Measurements from ENCODE around the gene RWDD1. TPM values are rescaled to one million over a fixed set of nuclear protein-coding genes. Genes with fewer than 3 reads are reported as not detected.

The RWDD1 gene
- total RNA-seq, 2 donors from 2014 or later: 19.5 to 51.0 TPM

DNA sequence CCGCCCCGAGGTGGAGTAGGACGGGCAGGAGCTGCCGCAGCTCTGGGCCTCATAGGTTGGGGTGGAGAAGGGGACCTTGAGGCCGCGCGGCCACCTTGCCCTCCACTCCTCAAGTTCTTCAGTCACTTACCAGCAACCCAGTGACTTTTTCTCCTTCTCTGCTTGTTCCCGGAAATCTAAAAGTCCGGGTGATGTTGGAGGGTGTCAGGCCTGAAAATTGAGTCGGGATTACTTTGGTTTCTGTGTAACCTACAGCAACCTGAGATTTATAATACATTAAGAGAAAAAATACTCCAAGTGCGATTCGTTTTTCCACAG lies 338 bp downstream of the RWDD1 start:
- Histone ChIP-seq H3K36me3 (no peaks in the 10 kb centered on the region), H3K4me1 (ENCODE audit: control insufficient read depth in 1 of 2, low read depth in 2 of 2) (peaks cover 8 to 20% of the 10 kb centered on the region in 2 donors), H3K27me3 (replicated peaks; ENCODE audit: insufficient read depth) (no peaks in the 10 kb centered on the region), H3K4me3 (peak overlapping the region; percentile 77), H3K9me3 (no peaks in the 10 kb centered on the region), H3K27ac (peak overlapping the region; percentile 92 to 93)
- ATAC-seq (ENCODE audit: insufficient number of reproducible peaks, low FRiP score, low read depth) (no peak), DNase-seq (ENCODE audit: low spot score) (no peak)
- TF ChIP-seq, protein P1, sequence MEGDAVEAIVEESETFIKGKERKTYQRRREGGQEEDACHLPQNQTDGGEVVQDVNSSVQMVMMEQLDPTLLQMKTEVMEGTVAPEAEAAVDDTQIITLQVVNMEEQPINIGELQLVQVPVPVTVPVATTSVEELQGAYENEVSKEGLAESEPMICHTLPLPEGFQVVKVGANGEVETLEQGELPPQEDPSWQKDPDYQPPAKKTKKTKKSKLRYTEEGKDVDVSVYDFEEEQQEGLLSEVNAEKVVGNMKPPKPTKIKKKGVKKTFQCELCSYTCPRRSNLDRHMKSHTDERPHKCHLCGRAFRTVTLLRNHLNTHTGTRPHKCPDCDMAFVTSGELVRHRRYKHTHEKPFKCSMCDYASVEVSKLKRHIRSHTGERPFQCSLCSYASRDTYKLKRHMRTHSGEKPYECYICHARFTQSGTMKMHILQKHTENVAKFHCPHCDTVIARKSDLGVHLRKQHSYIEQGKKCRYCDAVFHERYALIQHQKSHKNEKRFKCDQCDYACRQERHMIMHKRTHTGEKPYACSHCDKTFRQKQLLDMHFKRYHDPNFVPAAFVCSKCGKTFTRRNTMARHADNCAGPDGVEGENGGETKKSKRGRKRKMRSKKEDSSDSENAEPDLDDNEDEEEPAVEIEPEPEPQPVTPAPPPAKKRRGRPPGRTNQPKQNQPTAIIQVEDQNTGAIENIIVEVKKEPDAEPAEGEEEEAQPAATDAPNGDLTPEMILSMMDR (IDR thresholded peaks at IDR 0.05): no peak

DNA sequence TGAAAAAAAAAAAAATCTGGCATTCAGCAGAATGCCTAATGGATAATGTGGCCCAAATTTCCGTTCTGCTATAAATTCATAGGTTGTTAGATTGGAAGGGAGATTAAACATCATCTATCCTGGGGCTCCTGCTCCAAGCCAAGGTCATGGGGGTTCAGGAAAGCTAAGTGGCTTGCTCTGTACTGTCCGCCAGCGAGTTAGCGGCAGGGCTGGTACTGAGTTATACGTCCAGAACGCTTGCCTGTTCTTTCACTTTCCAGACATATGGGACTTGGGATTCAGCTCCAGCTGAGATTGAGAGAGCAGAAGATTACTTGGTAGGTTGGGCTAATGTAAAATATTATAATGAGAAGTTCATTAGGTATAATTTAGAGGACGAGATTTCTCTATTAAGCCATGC lies 858 bp downstream of the RWDD1 start:
- peaks cover 8 to 20% of the 10 kb centered on the region in 2 donors for H3K4me1 ChIP-seq (ENCODE audit: control insufficient read depth in 1 of 2, low read depth in 2 of 2)
- DNase-seq (ENCODE audit: low spot score) (no peak), ATAC-seq (ENCODE audit: insufficient number of reproducible peaks, low FRiP score, low read depth) (no peak)
- H3K4me3 ChIP-seq: peak overlapping the region; percentile 77
- H3K36me3 ChIP-seq: no peaks in the 10 kb centered on the region
- H3K27ac ChIP-seq: peak overlapping the region in 1 of 2 donors; percentile 93
- no peaks in the 10 kb centered on the region for H3K9me3 ChIP-seq
- no peaks in the 10 kb centered on the region for H3K27me3 ChIP-seq (replicated peaks; ENCODE audit: insufficient read depth)
- TF ChIP-seq, protein P1 (IDR thresholded peaks at IDR 0.05): no peak

DNA sequence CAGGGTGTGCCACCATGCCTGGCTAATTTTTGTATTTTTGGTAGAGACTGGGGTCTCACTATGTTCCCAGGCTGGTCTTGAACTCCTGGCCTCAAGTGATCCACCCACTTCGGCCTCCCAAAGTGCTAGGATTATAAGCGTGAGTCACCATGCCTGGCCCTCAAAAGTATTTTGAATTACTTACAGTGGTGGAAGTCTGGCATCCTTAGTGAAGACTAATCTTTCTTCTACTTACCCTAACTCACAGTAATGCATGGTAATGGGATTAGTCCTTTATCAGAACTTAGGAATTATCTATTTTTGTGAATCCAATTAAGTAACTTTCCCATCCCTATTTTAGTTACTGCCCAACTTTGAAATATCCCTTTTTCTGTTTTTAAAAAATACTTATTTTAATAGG lies 3.9 kb downstream of the RWDD1 start:
- Histone ChIP-seq H3K27me3 (replicated peaks; ENCODE audit: insufficient read depth) (no peaks in the 10 kb centered on the region), H3K9me3 (no peaks in the 10 kb centered on the region), H3K4me1 (ENCODE audit: control insufficient read depth in 1 of 2, low read depth in 2 of 2) (peaks cover 2 to 16% of the 10 kb centered on the region in 2 donors), H3K4me3 (no peak overlapping the region), H3K27ac (no peak overlapping the region), H3K36me3 (no peaks in the 10 kb centered on the region)
- TF ChIP-seq, protein P1 (IDR thresholded peaks at IDR 0.05): no peak
- ATAC-seq (ENCODE audit: insufficient number of reproducible peaks, low FRiP score, low read depth): no peak
- no peak for DNase-seq (ENCODE audit: low spot score)

DNA sequence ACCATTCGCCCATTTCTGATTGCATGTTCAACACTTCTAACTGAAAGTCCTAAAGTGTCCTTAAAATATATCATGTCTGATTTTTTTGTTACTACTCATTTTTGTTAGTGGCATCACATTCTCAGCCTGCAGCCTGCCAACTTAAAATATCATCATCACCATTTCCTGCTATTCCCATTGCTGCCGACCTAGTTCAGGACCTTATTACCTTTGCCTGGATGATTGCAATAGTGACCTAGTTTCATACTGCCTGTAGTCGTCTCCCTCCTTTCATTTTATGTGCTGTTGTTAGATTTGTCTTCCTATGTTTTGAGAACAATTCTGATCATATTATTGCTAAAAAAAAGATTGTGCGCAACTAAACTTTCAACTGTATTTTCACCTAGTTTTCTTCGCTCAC lies 6.2 kb downstream of the RWDD1 start:
- DNase-seq (ENCODE audit: low spot score) (no peak), ATAC-seq (ENCODE audit: insufficient number of reproducible peaks, low FRiP score, low read depth) (no peak)
- TF ChIP-seq, protein P1 (IDR thresholded peaks at IDR 0.05): no peak
- H3K27me3 ChIP-seq (replicated peaks; ENCODE audit: insufficient read depth): no peaks in the 10 kb centered on the region
- H3K4me1 ChIP-seq (ENCODE audit: control insufficient read depth in 1 of 2, low read depth in 2 of 2): peaks cover 0 to 13% of the 10 kb centered on the region in 2 donors
- no peaks in the 10 kb centered on the region for H3K36me3 ChIP-seq
- no peaks in the 10 kb centered on the region for H3K9me3 ChIP-seq
- H3K4me3 ChIP-seq: no peak overlapping the region
- H3K27ac ChIP-seq: no peak overlapping the region

DNA sequence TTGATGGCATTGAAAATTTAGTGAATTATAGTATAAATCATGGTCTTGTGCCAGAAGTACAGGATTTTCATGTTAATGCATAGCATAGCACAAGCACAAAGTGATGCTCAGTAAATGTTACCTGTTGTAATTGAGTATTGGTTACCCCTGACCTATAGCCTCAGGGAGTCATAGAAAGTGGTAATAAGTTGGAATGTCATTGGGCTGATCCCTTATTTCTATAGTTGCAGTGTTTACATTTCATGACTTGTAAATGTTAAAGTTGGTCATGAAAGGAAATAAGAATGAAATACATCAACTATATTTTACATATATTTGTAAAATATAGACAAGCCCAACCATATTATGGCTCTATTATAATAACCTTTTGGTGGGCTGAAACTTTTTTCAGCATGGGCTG lies 7.0 kb downstream of the RWDD1 start:
- Histone ChIP-seq H3K4me3 (no peak overlapping the region), H3K9me3 (no peaks in the 10 kb centered on the region), H3K27ac (no peak overlapping the region), H3K4me1 (ENCODE audit: control insufficient read depth in 1 of 2, low read depth in 2 of 2) (peaks cover 0 to 5% of the 10 kb centered on the region in 2 donors), H3K27me3 (replicated peaks; ENCODE audit: insufficient read depth) (no peaks in the 10 kb centered on the region), H3K36me3 (no peaks in the 10 kb centered on the region)
- TF ChIP-seq, protein P1 (IDR thresholded peaks at IDR 0.05): no peak
- DNase-seq (ENCODE audit: low spot score): no peak
- no peak for ATAC-seq (ENCODE audit: insufficient number of reproducible peaks, low FRiP score, low read depth)

All from thoracic aorta (tissue), 2 donors.